Measurements from ENCODE around the gene PLXDC2.

PLXDC2 gene

GRCh38 chr10:19862811-19863515 is 46.7 kb downstream of the PLXDC2 start:
- Mint-ChIP-seq H3K27me3 (no peaks in the 10 kb centered on the region), H3K4me3 (no peak overlapping the region), H3K27ac (no peak overlapping the region), H3K4me1 (ENCODE audit: low read depth) (no peaks in the 10 kb centered on the region), H3K9me3 (peaks cover 3% of the 10 kb centered on the region), H3K36me3 (ENCODE audit: low read depth) (no peaks in the 10 kb centered on the region)

- Mint-ChIP-seq H3K9me3 (peaks cover 6% of the 10 kb centered on the region), H3K27ac (no peak overlapping the region), H3K4me1 (ENCODE audit: low read depth) (no peaks in the 10 kb centered on the region), H3K36me3 (ENCODE audit: low read depth) (no peaks in the 10 kb centered on the region), H3K27me3 (no peaks in the 10 kb centered on the region), H3K4me3 (no peak overlapping the region)
These were observed 49.4 kb downstream of the PLXDC2 start for GRCh38 chr10:19865676-19866075.

- no peak overlapping the region for H3K4me3 Mint-ChIP-seq
- peaks cover 9% of the 10 kb centered on the region for H3K9me3 Mint-ChIP-seq
- H3K27ac Mint-ChIP-seq = no peak overlapping the region
- H3K27me3 Mint-ChIP-seq = no peaks in the 10 kb centered on the region
- H3K36me3 Mint-ChIP-seq (ENCODE audit: low read depth) = no peaks in the 10 kb centered on the region
- H3K4me1 Mint-ChIP-seq (ENCODE audit: low read depth) = no peaks in the 10 kb centered on the region
These were observed 53.1 kb downstream of the PLXDC2 start for GRCh38 chr10:19869370-19869769.

- Mint-ChIP-seq H3K4me1 (ENCODE audit: low read depth) (no peaks in the 10 kb centered on the region), H3K27me3 (no peaks in the 10 kb centered on the region), H3K36me3 (ENCODE audit: low read depth) (no peaks in the 10 kb centered on the region), H3K27ac (no peak overlapping the region), H3K4me3 (no peak overlapping the region), H3K9me3 (peaks cover 9% of the 10 kb centered on the region)
These were observed 56.5 kb downstream of the PLXDC2 start for GRCh38 chr10:19872504-19873271.

GRCh38 chr10:19874190-19874589 is 58.0 kb downstream of the PLXDC2 start:
- Mint-ChIP-seq H3K4me1 (ENCODE audit: low read depth) (no peaks in the 10 kb centered on the region), H3K9me3 (peaks cover 5% of the 10 kb centered on the region), H3K27ac (no peak overlapping the region), H3K27me3 (no peaks in the 10 kb centered on the region), H3K36me3 (ENCODE audit: low read depth) (no peaks in the 10 kb centered on the region), H3K4me3 (no peak overlapping the region)

GRCh38 chr10:19874791-19875190 is 58.6 kb downstream of the PLXDC2 start:
- no peak overlapping the region for H3K27ac Mint-ChIP-seq
- H3K27me3 Mint-ChIP-seq = no peaks in the 10 kb centered on the region
- peaks cover 5% of the 10 kb centered on the region for H3K9me3 Mint-ChIP-seq
- no peak overlapping the region for H3K4me3 Mint-ChIP-seq
- H3K4me1 Mint-ChIP-seq (ENCODE audit: low read depth) = no peaks in the 10 kb centered on the region
- no peaks in the 10 kb centered on the region for H3K36me3 Mint-ChIP-seq (ENCODE audit: low read depth)

- Mint-ChIP-seq H3K9me3 (no peaks in the 10 kb centered on the region), H3K4me3 (no peak overlapping the region), H3K36me3 (ENCODE audit: low read depth) (no peaks in the 10 kb centered on the region), H3K27me3 (no peaks in the 10 kb centered on the region), H3K27ac (no peak overlapping the region), H3K4me1 (ENCODE audit: low read depth) (no peaks in the 10 kb centered on the region)
These were observed 60.3 kb downstream of the PLXDC2 start for GRCh38 chr10:19876570-19876969.

- Mint-ChIP-seq H3K36me3 (ENCODE audit: low read depth) (no peaks in the 10 kb centered on the region), H3K27ac (no peak overlapping the region), H3K4me1 (ENCODE audit: low read depth) (no peaks in the 10 kb centered on the region), H3K4me3 (no peak overlapping the region), H3K9me3 (no peaks in the 10 kb centered on the region), H3K27me3 (no peaks in the 10 kb centered on the region)
These were observed 61.4 kb downstream of the PLXDC2 start for GRCh38 chr10:19877466-19878255.

GRCh38 chr10:19882621-19883020 is 66.4 kb downstream of the PLXDC2 start:
- H3K9me3 Mint-ChIP-seq = no peaks in the 10 kb centered on the region
- no peak overlapping the region for H3K4me3 Mint-ChIP-seq
- H3K36me3 Mint-ChIP-seq (ENCODE audit: low read depth) = no peaks in the 10 kb centered on the region
- no peaks in the 10 kb centered on the region for H3K27me3 Mint-ChIP-seq
- no peak overlapping the region for H3K27ac Mint-ChIP-seq
- no peaks in the 10 kb centered on the region for H3K4me1 Mint-ChIP-seq (ENCODE audit: low read depth)

GRCh38 chr10:19888061-19888660 is 71.9 kb downstream of the PLXDC2 start:
- H3K27me3 Mint-ChIP-seq = no peaks in the 10 kb centered on the region
- no peaks in the 10 kb centered on the region for H3K4me1 Mint-ChIP-seq (ENCODE audit: low read depth)
- H3K9me3 Mint-ChIP-seq = no peaks in the 10 kb centered on the region
- H3K27ac Mint-ChIP-seq = no peak overlapping the region
- H3K36me3 Mint-ChIP-seq (ENCODE audit: low read depth) = no peaks in the 10 kb centered on the region
- no peak overlapping the region for H3K4me3 Mint-ChIP-seq

- Mint-ChIP-seq H3K27me3 (no peaks in the 10 kb centered on the region), H3K27ac (no peak overlapping the region), H3K4me3 (no peak overlapping the region)
These were observed 73.0 kb downstream of the PLXDC2 start for GRCh38 chr10:19889256-19889655.

GRCh38 chr10:19891429-19891828 is 75.2 kb downstream of the PLXDC2 start:
- Mint-ChIP-seq H3K27ac (no peak overlapping the region), H3K4me3 (no peak overlapping the region), H3K27me3 (no peaks in the 10 kb centered on the region), H3K4me1 (ENCODE audit: low read depth) (no peaks in the 10 kb centered on the region), H3K9me3 (no peaks in the 10 kb centered on the region), H3K36me3 (ENCODE audit: low read depth) (no peaks in the 10 kb centered on the region)

More at GRCh38 chr10:19889256-19889655, 73.0 kb downstream of the PLXDC2 start:
- H3K4me1 Mint-ChIP-seq (ENCODE audit: low read depth) = no peaks in the 10 kb centered on the region
- no peaks in the 10 kb centered on the region for H3K36me3 Mint-ChIP-seq (ENCODE audit: low read depth)
- H3K9me3 Mint-ChIP-seq = no peaks in the 10 kb centered on the region

GRCh38 chr10:19892270-19892669 is 76.0 kb downstream of the PLXDC2 start:
- H3K36me3 Mint-ChIP-seq (ENCODE audit: low read depth) = no peaks in the 10 kb centered on the region
- no peaks in the 10 kb centered on the region for H3K27me3 Mint-ChIP-seq
- H3K27ac Mint-ChIP-seq = no peak overlapping the region
- H3K9me3 Mint-ChIP-seq = no peaks in the 10 kb centered on the region
- no peak overlapping the region for H3K4me3 Mint-ChIP-seq
- no peaks in the 10 kb centered on the region for H3K4me1 Mint-ChIP-seq (ENCODE audit: low read depth)

GRCh38 chr10:19892677-19893076 is 76.4 kb downstream of the PLXDC2 start:
- no peaks in the 10 kb centered on the region for H3K4me1 Mint-ChIP-seq (ENCODE audit: low read depth)
- no peaks in the 10 kb centered on the region for H3K36me3 Mint-ChIP-seq (ENCODE audit: low read depth)
- no peaks in the 10 kb centered on the region for H3K9me3 Mint-ChIP-seq
- no peaks in the 10 kb centered on the region for H3K27me3 Mint-ChIP-seq
- H3K27ac Mint-ChIP-seq = no peak overlapping the region
- H3K4me3 Mint-ChIP-seq = no peak overlapping the region

- Mint-ChIP-seq H3K27ac (no peak overlapping the region), H3K9me3 (no peaks in the 10 kb centered on the region), H3K4me1 (ENCODE audit: low read depth) (no peaks in the 10 kb centered on the region), H3K4me3 (no peak overlapping the region), H3K27me3 (no peaks in the 10 kb centered on the region), H3K36me3 (ENCODE audit: low read depth) (no peaks in the 10 kb centered on the region)
These were observed 79.3 kb downstream of the PLXDC2 start for GRCh38 chr10:19895500-19895899.
